Endothelial cell of umbilical vein (primary cell): ENCODE data around the gene NUDT8.
"Not testable (repeated sequence)": the region's sequence is repeated elsewhere in the genome, so short reads cannot be mapped to it uniquely, and the experiment has no call there.

ENCODE experiments used
- CTCF ChIP-seq, 2 donors: IDR thresholded peaks; 1 replicate in 1 of 2; 2 replicates in 1 of 2; pipeline ENCODE4 v1.5.1; 2011; ENCODE audit warnings: low read length in 2 of 2, mild to moderate bottlenecking in 2 of 2, moderate library complexity in 2 of 2, control low read depth in 1 of 2, inconsistent platforms in 1 of 2, low read depth in 1 of 2; ENCODE audit not compliant: insufficient read depth in 1 of 2; ENCODE audit errors: extremely low read depth in 1 of 2
- EZH2 ChIP-seq: IDR thresholded peaks from 2 replicates; pipeline ENCODE4 v1.6.1; 2012; ENCODE audit warnings: borderline replicate concordance, low read depth, mild to moderate bottlenecking, moderate library complexity, low read length, inconsistent platforms; ENCODE audit not compliant: severe bottlenecking
- POLR2A ChIP-seq: IDR thresholded peaks from 2 replicates; pipeline ENCODE4 v1.6.1; 2012; ENCODE audit warnings: low read depth, mild to moderate bottlenecking, control low read depth, low read length
- POLR2AphosphoS5 ChIP-seq: IDR thresholded peaks from 2 replicates; pipeline ENCODE4 v1.6.1; 2012; ENCODE audit warnings: low read depth, mild to moderate bottlenecking, control low read depth, low read length, moderate library complexity; ENCODE audit not compliant: insufficient read depth

- not testable (repeated sequence) for TF ChIP-seq POLR2A; CTCF (IDR thresholded peaks at IDR 0.05; ENCODE audit: extremely low read depth in 1 of 2, insufficient read depth in 1 of 2, low read depth in 1 of 2, low read length in 2 of 2); POLR2AphosphoS5; EZH2
These were observed 3.5 kb downstream of the NUDT8 start for GRCh38 chr11:67626131-67626833.
